Right lobe of liver (tissue), 4 donors: ENCODE measurements around the gene SFSWAP.

Experiments
- POLR2A ChIP-seq: fragments of 450-650 bp; IDR thresholded peaks from one replicate; pipeline ENCODE4 v1.6.1; 2017; ENCODE audit warnings: antibody characterized with exemption, mild to moderate bottlenecking
- TF ChIP-seq, protein P1 (sequence below), 4 donors: fragments of 200-600 bp in 3 of 4; fragments of 450-650 bp in 1 of 4; IDR thresholded peaks; one replicate each; pipeline versions ENCODE4 v1.5.1 to v1.8.0; 2016 to 2022; ENCODE audit warnings: antibody characterized with exemption in 4 of 4, mild to moderate bottlenecking in 2 of 4
- donor health status: DM: no; HTN: no; CAD: no.
- donor health status: DM: no; HTN: no; CAD: no.
- donor health status: DM: no; HTN: yes; CAD: no.

DNA sequence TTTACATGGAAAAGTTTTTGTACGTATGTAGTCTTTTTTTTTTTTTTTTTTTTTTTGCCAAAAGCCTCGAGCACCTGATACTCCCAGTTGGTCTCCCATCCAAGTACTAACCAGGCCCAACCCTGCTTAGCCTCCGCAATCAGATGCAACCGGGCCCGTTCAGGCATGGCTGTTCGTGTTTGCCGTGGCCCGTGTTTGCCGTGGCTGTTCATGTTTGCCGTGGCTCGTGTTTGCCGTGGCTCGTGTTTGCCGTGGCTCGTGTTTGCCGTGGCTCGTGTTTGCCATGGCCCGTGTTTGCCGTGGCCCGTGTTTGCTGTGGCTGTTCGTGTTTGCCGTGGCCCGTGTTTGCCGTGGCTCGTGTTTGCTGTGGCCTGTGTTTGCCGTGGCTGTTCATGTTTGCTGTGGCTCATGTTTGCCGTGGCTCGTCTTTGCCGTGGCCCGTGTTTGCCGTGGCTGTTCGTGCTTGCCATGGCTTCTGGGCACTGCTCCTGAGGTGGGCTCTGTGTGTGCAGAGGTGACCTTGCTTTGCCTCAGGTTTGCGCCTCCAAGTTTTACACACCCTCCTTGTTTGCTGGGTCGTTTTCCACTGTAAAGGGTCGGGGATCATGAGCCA is 90.5 kb downstream of the SFSWAP start:
- TF ChIP-seq, protein P1, sequence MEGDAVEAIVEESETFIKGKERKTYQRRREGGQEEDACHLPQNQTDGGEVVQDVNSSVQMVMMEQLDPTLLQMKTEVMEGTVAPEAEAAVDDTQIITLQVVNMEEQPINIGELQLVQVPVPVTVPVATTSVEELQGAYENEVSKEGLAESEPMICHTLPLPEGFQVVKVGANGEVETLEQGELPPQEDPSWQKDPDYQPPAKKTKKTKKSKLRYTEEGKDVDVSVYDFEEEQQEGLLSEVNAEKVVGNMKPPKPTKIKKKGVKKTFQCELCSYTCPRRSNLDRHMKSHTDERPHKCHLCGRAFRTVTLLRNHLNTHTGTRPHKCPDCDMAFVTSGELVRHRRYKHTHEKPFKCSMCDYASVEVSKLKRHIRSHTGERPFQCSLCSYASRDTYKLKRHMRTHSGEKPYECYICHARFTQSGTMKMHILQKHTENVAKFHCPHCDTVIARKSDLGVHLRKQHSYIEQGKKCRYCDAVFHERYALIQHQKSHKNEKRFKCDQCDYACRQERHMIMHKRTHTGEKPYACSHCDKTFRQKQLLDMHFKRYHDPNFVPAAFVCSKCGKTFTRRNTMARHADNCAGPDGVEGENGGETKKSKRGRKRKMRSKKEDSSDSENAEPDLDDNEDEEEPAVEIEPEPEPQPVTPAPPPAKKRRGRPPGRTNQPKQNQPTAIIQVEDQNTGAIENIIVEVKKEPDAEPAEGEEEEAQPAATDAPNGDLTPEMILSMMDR (IDR thresholded peaks at IDR 0.05): no peak
- TF ChIP-seq POLR2A: no peak
